Pons (tissue), 1 donor: ENCODE data around the gene LSP1.

Experiments used
- DNase-seq: peaks from one replicate; pipeline ENCODE4 v3.0.0-alpha.2; 2016; ENCODE audit warnings: low spot score

The LSP1 gene

DNA sequence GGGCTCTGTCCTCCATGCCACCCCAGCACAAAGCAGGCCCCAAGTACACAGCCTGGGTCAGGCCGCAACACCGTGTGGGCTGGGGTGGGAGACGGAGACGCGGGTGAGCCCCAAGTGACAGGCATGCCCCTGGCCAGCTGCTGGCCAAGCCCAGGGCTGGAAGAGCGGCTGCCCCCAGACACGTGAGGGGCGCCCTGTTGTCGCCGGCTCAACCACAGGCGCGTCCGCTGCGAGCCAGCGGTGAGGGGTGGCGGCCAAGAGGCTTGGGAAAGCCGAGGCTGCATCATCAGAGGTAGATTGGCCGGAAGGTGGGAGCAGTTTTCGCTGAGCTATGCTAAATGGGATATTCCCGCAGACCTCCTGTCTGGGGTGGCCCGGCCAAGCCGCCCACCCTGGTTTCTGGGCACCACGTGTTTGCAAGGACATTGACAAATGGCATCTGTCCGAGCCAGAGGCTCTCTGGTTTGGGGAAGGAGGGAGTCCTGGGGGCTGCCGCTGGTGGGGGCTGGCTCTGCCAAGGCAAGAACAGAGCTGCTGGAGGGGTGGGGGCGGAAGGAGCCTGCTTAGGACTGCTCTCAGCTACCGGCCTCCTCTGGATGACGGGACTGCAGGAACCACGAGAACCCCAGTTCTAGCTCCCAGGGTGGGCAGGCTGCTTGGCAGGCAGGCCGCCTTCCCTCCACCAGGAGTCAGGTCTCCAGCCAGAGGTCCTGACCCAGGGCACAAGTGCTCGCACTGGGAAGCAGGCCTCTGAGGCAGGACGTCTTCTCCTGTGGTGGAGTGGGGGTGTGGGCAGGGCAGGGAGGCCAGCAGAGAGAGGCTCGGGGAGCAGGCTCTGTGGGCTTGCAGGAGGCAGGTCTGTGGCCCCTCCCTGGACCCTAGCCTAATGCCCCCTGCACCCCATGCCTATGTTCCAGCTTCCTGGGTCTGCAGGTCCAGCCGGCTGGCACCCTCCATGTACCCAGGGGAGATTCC is 38.3 kb downstream of the LSP1 start:
- no peak for DNase-seq

DNA sequence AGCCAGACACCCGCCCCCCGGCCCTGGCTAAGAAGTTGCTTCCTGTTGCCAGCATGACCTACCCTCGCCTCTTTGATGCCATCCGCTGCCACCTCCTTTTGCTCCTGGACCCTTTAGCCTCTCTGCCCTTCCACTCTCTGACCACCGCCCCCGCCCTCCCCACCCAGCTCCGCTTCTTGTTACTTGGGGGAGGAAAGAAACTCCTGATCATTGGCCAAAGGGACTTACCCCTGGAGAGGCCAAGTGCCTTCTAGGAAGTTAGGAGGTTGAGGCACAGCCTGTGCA is 38.9 kb downstream of the LSP1 start, which contains the start of gene PRR33:
TSS of gene PRR33 (minus strand) at position 65 of the 285 bp plus-strand sequence. CDS start 1,311 bp downstream, outside the sequence.
- DNase-seq = no peak

DNA sequence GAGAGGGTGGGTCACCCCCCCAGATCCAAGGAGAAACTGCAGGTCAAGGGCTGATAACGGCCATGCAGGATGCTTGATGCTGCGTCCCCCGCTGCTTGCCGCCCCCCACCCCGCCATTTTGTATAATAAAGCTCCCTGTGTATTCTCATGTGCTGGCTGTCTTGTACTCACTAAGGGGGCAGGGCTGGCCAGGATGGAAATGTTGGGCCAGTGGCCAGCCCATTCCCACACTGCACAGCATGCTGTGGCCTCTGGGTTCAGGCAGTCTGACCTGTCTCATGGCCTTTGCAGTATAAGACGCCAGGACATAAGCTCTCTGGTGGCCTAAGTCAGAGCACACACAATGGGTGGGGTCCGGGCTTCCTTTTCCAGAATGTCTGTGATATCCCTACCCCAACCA is 39.2 kb downstream of the LSP1 start:
- no peak for DNase-seq

DNA sequence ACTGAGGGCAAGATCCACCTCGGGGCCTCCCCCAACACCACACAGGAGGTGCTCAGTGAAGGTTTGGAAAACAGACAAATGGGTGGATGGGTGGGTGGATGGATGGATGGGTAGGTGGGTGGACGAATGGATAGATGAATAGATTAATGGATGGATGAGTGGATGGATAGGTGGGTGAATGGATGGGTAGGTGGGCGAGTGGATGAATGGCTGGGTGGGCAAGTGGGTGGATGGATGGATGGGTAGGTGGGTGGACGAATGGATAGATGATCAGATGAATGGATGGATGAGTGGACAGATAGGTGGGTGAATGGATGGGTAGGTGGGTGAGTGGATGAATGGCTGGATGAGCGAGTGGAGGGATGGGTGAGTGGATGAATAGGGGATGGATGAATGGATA is 39.7 kb downstream of the LSP1 start:
- no peak for DNase-seq

DNA sequence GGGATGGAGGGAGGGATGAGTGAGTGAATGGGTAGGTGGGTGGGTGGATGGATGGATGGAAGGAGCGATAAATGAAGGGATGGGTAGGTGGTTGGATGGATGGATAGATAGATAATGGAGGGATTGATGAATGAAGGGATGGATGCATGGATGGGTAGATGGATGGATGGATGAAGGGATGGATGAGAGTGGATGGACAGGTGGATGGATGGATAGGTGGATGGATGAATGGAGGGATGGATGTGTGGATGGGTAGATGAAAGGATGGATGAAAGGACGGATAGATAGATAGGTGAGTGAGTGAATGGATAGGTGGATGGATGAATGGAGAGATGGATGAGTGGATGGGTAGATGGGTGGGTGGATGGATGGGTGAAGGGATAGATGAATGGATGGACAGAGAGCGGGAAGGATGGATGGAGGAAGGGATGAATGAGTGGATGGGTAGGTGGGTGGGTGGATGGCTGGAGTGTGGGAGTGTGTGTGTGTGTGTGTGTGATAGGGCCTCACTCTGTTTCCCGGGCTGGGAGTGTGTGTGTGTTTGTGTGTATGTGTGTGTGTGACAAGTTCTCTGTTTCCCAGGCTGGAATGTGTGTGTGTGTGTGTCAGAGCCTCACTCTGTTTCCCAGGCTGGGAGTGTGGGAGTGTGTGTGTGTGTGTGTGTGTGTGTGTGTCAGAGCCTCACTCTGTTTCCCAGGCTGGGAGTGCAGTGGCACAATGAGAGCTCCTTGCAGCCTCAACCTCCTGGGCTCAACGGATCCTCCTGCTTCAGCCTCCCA is 40.9 kb downstream of the LSP1 start:
- DNase-seq = no peak

DNA sequence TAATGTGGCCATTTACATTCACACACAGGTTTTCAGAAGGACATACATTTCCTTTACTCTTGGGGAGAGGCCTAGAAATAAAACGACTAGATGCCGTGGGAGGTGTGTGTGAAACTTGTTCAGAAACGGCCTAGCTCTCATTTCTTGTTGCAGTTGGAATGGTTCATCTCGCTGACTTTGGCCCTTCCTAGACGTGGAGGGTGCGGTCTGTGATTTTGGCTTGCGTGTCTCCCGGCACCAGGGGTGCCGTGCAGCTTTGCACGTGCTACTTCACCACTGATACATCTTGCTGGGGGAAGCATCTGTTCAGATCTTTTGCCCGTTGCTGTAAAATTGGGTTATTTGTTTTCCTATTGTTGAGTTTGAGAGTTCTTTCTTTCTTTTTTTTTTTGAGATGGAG is 41.9 kb downstream of the LSP1 start:
- DNase-seq = no peak

DNA sequence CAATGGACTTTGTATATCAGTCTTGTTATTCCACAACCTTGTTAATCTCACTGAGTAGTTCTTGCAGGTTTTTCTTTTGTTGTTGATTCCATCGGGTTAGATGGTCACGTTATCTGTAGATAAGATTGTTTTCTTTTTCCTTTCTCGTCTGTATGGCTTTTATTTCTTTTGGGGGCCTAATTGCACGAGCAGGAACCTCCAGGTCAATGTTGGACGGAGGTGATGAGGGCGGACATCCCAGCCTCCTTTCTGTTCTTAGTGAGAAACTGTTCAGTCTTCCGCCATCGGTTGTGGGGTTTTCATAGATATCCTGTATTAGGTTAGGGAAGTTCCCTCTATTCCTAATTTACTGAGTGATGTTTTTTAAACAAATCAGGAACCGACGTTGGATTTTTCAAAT is 43.6 kb downstream of the LSP1 start:
- no peak for DNase-seq

DNA sequence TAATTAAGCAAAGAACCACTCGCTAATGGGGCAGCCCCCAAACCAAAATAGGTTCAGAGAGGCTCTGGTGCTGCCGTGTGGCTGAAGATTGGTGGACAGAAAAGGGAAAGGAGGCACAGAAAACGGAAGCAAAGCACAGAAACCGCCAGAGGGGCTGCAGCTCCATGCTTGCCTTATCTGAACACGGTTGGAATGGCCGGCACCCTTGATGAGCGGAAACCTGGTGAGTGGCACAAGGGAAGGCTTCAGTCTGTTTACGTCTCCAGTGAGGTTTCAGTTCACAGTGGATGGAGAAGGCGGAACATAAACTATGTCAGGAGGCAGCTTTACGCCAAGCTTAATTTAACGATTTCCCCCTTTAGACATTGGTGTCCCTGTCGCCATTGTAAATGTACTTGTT is 44.0 kb downstream of the LSP1 start:
- DNase-seq = peak; percentile 43

DNA sequence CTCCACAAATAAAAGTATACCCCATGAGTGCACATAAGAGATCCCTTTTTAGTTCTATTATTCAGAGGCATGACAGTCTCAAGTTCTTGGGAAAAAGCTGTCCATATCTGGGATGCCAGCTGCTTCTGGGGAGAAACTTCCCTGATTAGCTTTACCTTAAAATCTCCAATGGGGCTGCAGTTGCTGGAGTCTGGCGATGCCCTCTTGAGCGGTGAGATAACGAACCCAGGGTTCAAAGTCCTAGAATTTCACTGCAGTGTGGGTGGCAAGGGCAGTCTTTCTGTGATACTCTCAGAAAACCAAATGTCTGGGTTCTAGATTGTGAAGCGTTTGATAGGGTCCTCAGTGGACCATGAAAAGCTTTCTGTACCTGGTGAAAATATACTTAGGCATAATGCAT is 46.2 kb downstream of the LSP1 start:
- DNase-seq = no peak

DNA sequence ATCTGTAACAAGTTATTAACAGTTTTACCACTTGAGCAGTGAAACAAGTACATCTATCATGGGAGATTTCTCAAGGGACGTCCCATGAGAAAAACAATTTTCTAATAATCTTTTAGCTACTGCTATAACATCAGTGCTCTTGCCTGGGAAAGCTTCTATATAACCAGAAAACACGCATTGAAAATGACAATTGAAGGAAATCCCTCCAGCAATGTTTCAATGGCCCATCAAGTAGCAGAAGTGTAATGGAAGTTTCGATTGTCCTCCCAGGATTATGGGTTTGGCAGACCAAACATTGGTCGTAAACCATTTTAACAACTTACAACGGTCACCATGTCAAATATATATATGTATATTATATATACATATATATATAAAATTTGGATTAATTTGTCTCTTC is 46.8 kb downstream of the LSP1 start:
- no peak for DNase-seq

DNA sequence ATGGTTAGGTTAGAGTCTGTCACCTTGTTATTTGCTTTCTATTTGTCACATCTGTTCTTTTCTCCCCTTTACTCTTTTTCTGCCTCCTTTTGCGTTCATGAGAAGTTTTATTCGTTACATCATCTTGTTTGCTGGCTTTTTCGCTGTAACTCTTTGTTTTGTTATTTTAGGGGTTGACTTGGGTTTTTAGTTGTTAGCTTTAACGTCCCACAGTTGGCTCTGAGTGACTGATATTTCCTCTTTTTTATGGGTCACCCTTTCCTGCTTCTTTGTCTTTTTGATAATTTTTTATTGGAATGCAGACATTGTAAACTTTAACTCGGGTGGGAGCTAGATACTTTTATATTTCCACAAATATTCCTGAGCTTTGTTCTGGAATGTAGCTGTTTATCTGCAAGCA is 53.3 kb downstream of the LSP1 start:
- no peak for DNase-seq

DNA sequence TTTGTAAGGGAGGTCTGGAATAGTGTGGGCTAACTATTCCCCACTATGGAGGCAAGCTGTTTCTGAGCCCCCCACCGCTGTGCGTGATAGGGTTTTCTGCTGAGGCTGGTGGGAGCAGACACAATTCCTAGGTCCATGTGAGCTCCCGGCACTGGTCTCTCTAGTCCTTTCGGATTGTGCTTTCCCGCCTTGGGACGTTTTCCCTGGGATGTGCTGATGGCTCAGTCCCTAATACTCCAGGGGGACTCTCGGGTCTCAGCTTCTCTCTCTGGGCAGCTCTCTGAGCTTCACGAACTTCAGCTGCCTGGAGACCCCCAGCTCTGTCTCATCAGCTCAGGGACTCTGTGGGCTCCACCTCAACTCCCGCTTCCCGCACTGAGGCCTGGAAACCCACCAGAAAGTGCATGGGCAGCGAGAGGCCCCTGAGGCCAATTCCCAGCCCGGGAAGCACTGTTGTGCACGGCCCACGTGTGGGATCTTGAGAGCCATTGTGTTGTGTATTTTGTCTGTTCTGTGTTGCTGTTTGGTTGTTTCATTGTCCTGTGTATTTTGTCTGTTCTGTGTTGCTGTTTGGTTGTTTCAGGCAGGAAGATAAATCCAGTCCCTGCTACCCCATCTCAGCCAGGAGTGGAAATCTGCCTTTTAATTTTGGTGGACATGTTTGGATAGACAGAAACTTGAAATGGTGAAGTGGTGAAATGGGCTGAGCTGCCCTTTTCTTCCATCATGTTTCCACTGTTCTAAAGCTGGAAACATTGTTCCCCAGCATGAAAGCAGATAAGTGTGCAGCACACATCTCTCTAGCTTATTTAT is 53.9 kb downstream of the LSP1 start:
- DNase-seq = no peak

DNA sequence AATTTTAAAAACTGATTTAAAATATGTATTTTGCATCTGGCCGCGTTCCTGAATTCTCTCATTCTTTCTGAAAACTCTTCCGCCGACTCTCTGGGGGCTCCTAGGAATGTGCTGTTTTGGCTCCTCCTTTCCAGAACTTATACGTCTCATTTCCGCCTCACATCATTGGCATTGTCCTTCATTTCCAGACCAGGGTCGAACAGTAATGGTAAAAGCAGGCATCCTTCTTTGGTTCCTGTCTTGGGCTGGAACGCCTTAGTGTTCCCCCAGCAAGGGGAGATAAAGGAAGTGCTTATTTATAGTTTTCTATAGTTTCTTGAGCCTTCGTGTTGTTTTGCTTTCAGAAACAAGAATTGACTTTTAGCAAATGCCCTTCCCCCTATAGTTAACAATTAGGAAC is 55.7 kb downstream of the LSP1 start:
- DNase-seq = no peak

DNA sequence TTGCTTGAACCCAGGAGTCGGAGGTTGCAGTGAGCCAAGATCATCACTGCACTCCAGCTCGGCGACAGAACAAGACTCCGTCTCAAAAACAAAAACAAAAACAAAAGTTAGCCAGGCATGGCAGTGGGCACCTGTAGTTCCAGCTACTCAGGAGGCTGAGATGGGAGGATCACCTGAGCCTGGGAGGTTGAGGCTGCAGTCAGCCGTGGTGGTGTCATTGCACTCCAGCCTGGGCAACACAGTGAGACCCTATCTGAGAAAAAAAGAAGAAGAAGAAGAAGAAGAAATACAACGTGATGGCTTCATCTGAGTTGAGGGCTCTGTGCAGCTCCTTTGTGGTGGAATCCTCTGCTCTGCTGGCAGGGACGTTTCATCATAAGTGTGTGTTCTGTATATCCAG is 56.6 kb downstream of the LSP1 start:
- DNase-seq = no peak

DNA sequence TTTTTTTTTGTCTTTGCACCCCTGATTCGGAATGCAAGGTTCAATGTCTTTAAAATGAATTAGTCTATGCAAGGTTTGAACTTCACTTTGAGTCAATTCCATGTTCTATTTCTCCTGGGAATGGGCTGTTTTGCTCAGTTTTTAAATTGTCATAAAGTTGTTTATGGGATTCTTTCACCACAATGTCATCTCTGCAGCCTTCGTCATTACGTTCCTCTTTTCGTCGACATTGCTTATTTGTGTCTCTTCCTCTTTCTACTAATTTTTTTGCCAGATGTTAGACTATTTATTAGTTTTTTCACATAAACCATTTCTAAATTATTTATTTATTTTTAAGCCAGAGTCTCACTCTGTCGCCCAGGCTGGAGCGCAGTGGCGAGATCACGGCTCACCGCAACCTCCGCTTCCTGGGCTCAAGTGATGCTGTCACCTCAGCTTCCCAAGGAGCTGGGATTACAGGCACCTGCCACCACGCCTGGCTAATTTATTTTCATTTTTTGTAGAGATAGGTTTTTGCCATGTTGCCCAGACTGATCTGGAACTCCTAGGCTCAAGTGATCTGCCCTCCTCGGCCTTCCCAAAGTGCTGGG is 59.5 kb downstream of the LSP1 start:
- DNase-seq = peak; percentile 3

DNA sequence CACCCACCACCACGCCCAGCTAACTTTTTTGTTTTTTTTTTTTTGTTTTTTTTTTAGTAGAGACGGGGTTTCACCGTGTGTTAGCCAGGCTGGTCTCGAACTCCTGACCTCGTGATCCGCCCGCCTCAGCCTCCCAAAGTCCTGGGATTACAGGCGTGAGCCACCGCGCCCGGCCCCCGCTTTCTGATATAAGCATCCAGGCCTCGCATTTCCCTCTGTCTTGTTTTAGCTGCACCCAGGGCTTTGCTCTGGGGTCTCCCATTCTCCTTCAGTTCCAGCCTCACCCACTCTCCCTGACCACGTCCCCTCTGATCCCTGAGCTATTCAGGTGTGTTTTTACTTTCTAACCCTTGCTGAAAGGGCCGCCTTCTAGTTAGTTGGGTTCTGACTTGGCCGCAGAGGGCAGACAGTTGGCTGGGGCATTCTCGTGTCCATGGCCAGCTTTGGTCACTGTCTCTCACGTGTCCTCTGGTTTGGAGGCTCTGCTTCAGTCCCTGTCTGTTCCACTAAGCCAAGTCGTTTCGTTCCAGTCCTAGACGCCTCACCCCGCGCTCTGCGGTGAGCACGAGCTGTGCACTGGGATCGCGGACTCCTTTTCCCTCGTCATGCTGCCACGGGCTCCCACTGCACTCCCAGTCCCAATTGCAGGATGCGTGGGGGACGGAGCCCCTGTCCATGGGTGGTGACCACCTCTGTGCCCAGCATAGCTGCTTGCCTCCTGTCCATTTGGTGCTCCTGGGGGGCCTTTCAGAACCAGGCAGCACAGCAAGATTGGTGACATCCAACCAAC is 60.6 kb downstream of the LSP1 start:
- no peak for DNase-seq

DNA sequence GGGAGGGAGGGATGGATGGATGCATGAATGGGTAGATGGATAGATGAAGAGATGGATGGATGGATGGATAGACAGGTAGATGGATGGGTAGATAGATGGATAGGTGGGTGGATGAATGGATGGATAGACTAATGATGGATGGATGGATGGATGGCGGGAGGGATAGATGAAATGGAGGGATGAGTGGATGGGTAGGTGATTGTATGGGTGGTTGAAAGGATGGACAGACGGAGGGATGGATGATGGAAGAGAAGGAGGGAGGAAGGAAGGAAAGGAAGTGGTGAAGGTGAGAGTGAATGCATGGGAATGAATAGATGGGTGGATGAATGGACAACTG is 62.9 kb downstream of the LSP1 start:
- DNase-seq = no peak

DNA sequence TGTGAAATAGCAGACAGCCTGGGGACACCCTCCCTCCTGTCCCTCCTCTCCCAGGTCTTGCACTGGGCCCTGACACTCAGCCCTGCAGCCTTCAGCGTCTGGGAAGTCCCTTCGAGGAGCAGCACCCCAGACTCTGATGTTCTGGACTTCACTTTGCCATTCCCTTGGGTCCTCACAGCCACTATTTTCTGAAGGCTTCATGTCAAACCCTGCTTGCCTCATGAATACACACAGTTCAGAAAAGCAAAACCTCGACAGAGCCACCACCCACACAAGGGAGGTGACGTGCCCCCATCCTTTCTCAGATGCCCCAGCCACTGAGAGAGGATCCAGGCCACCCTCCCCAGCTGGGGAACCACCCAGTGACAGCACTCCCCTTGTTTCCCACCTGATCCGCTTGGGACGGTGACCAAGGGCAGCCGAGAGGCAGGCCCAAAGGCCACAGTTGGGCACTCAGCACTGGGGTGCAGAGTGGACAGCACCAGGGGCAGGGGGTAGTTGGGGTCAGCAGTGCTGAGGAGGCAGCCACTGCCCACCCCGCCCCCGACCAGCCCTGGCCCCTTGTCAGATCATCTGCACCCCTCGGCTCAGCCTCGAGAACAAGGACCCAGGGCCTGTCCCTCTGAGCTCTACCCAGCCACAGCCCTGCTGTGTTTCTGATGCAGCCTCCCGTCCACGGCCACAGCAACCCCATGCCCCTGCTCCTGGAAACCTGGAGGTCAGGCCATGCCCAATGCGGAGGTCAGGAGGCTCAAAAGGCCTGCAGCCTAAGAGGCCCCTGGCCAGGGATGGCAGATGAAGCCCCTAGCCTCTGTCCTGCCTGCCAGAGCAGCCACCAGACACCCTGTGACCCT is 63.5 kb downstream of the LSP1 start:
- no peak for DNase-seq

DNA sequence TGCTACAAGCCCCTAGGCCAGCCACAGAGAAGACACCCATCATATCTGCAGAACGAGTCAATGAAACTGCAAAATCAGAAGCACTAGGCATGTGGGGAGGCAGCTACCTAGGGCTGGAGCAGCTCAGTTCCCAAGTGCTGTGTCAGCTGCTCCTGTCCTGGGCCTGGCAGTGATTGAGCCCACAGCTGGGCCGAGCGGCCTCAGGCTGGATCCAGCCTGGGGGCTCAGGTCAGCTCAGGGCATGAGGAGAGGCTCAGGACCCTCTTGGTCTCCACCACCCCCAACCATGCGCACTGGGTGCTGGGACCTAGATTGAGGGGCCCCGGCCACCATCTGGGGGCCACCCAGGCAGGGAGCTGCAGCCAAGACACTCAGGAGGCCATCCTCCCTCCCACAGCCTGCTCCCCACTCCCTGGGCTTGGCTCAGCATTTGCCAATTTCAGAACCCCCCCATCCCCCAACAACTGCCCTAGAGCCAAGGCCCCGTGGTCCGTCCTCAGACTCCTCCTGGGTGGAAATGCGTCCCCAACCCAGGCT is 64.2 kb downstream of the LSP1 start:
- no peak for DNase-seq
